HUES64 (cell line): ENCODE results near the gene CETP.

ENCODE experiments used
- H3K27ac ChIP-seq: 2 replicates; pipeline ENCODE4 v1.7.0; 2013; ENCODE audit warnings: low read depth, low read length, inconsistent platforms
- H3K27me3 ChIP-seq: 2 replicates; pipeline ENCODE4 v1.6.1; 2013; ENCODE audit warnings: mild to moderate bottlenecking, low read length; ENCODE audit not compliant: insufficient read depth
- H3K36me3 ChIP-seq: 2 replicates; pipeline ENCODE4 v1.6.1; 2013; ENCODE audit warnings: mild to moderate bottlenecking, low read length; ENCODE audit not compliant: insufficient read depth
- H3K4me1 ChIP-seq: 2 replicates; pipeline ENCODE4 v1.6.1; 2013; ENCODE audit warnings: mild to moderate bottlenecking, low read length, moderate library complexity; ENCODE audit not compliant: insufficient read depth
- H3K4me3 ChIP-seq: 2 replicates; pipeline ENCODE4 v1.5.1; 2013; ENCODE audit warnings: mild to moderate bottlenecking, low read length, moderate library complexity
- H3K9ac ChIP-seq: 2 replicates; pipeline ENCODE4 v1.6.1; 2013; ENCODE audit warnings: mild to moderate bottlenecking, low read depth, low read length
- H3K9me3 ChIP-seq: 2 replicates; pipeline ENCODE4 v1.6.1; 2013; ENCODE audit warnings: low read depth, low read length; ENCODE audit not compliant: insufficient read depth
- WGBS: fragments of 150-250, 120-280 bp; methylation state at CpG from one replicate; pipeline ENCODE4 v1.1.7; 2013; ENCODE audit warnings: missing lambda C conversion rate; 5-methylcytosine and 5-hydroxymethylcytosine counted together

The CETP gene

GRCh38 chr16:56975714-56976113 lies 14.0 kb downstream of the CETP start:
- Histone ChIP-seq H3K4me1 (no peaks in the 10 kb centered on the region), H3K4me3 (no peak overlapping the region), H3K27ac (no peak overlapping the region), H3K9me3 (no peaks in the 10 kb centered on the region), H3K36me3 (no peaks in the 10 kb centered on the region), H3K9ac (no peak overlapping the region), H3K27me3 (no peaks in the 10 kb centered on the region)
- 93% methylated on average over 10 of the region's 10 CpGs for WGBS

GRCh38 chr16:56977216-56977615 lies 15.5 kb downstream of the CETP start:
- H3K27me3 ChIP-seq: no peaks in the 10 kb centered on the region
- H3K36me3 ChIP-seq: no peaks in the 10 kb centered on the region
- no peak overlapping the region for H3K27ac ChIP-seq
- H3K9ac ChIP-seq: no peak overlapping the region
- WGBS: 89% methylated on average over 6 of the region's 6 CpGs
- H3K4me3 ChIP-seq: no peak overlapping the region
- no peaks in the 10 kb centered on the region for H3K4me1 ChIP-seq
- H3K9me3 ChIP-seq: no peaks in the 10 kb centered on the region

GRCh38 chr16:56977823-56978430 lies 16.2 kb downstream of the CETP start:
- Histone ChIP-seq H3K9me3 (no peaks in the 10 kb centered on the region), H3K4me1 (no peaks in the 10 kb centered on the region), H3K27me3 (no peaks in the 10 kb centered on the region), H3K27ac (no peak overlapping the region), H3K4me3 (no peak overlapping the region), H3K9ac (no peak overlapping the region), H3K36me3 (no peaks in the 10 kb centered on the region)
- WGBS: 93% methylated on average over 10 of the region's 11 CpGs

- WGBS: 92% methylated on average over 3 of the region's 4 CpGs
- H3K36me3 ChIP-seq: no peaks in the 10 kb centered on the region
- H3K27ac ChIP-seq: no peak overlapping the region
- H3K9ac ChIP-seq: no peak overlapping the region
- no peaks in the 10 kb centered on the region for H3K27me3 ChIP-seq
- H3K9me3 ChIP-seq: no peaks in the 10 kb centered on the region
- H3K4me3 ChIP-seq: no peak overlapping the region
- no peaks in the 10 kb centered on the region; the same call in 1 of the 2 replicates for H3K4me1 ChIP-seq
Measured at GRCh38 chr16:56980201-56980535, 18.4 kb downstream of the CETP start.

GRCh38 chr16:56980792-56981724 lies 19.3 kb downstream of the CETP start:
- WGBS: 82% methylated on average over 16 of the region's 16 CpGs
- Histone ChIP-seq H3K27ac (no peak overlapping the region), H3K4me1 (no peaks in the 10 kb centered on the region; the same call in 1 of the 2 replicates), H3K9me3 (no peaks in the 10 kb centered on the region), H3K9ac (no peak overlapping the region), H3K27me3 (no peaks in the 10 kb centered on the region), H3K36me3 (no peaks in the 10 kb centered on the region), H3K4me3 (no peak overlapping the region)

GRCh38 chr16:56981729-56982271 lies 20.1 kb downstream of the CETP start:
- H3K4me1 ChIP-seq: no peaks in the 10 kb centered on the region; the same call in 1 of the 2 replicates

GRCh38 chr16:56982695-56983094 lies 20.9 kb downstream of the CETP start:
- Histone ChIP-seq H3K9me3 (no peaks in the 10 kb centered on the region), H3K36me3 (no peaks in the 10 kb centered on the region), H3K27me3 (peaks cover 2% of the 10 kb centered on the region; the same call in 1 of the 2 replicates), H3K4me1 (no peaks in the 10 kb centered on the region; the same call in 1 of the 2 replicates), H3K9ac (no peak overlapping the region), H3K27ac (no peak overlapping the region), H3K4me3 (no peak overlapping the region)
- 76% methylated on average over 2 of the region's 2 CpGs for whole genome bisulfite sequencing

More at GRCh38 chr16:56981729-56982271, 20.1 kb downstream of the CETP start:
- WGBS: 86% methylated on average over 12 of the region's 12 CpGs
- Histone ChIP-seq H3K27me3 (no peaks in the 10 kb centered on the region), H3K36me3 (no peaks in the 10 kb centered on the region), H3K4me3 (no peak overlapping the region), H3K9me3 (no peaks in the 10 kb centered on the region), H3K9ac (no peak overlapping the region), H3K27ac (no peak overlapping the region)

GRCh38 chr16:56983211-56983751 lies 21.5 kb downstream of the CETP start:
- H3K4me1 ChIP-seq: no peaks in the 10 kb centered on the region; the same call in 1 of the 2 replicates
- H3K27me3 ChIP-seq: peaks cover 8% of the 10 kb centered on the region
- H3K9me3 ChIP-seq: no peaks in the 10 kb centered on the region
- H3K4me3 ChIP-seq: no peak overlapping the region
- WGBS: 79% methylated on average over 9 of the region's 9 CpGs
- H3K27ac ChIP-seq: no peak overlapping the region
- H3K36me3 ChIP-seq: no peaks in the 10 kb centered on the region
- H3K9ac ChIP-seq: no peak overlapping the region

GRCh38 chr16:56984639-56985038 lies 22.9 kb downstream of the CETP start:
- Histone ChIP-seq H3K36me3 (no peaks in the 10 kb centered on the region), H3K4me3 (no peak overlapping the region), H3K9ac (no peak overlapping the region), H3K27ac (no peak overlapping the region), H3K4me1 (no peaks in the 10 kb centered on the region; the same call in 1 of the 2 replicates), H3K27me3 (peaks cover 22% of the 10 kb centered on the region), H3K9me3 (no peaks in the 10 kb centered on the region)
- 89% methylated on average over 6 of the region's 6 CpGs for WGBS

- Histone ChIP-seq H3K9me3 (no peaks in the 10 kb centered on the region), H3K4me3 (no peak overlapping the region), H3K27ac (no peak overlapping the region), H3K36me3 (no peaks in the 10 kb centered on the region), H3K4me1 (no peaks in the 10 kb centered on the region; the same call in 1 of the 2 replicates), H3K27me3 (peaks cover 30% of the 10 kb centered on the region), H3K9ac (no peak overlapping the region)
- WGBS: 73% methylated on average over 7 of the region's 7 CpGs
Measured at GRCh38 chr16:56985288-56985961, 23.7 kb downstream of the CETP start.
